SK-N-SH (cell line): Measurements from ENCODE around the gene PODN.

ENCODE experiments used
- GABPA ChIP-seq: IDR thresholded peaks from 2 replicates; pipeline ENCODE4 v1.4.0; 2012; ENCODE audit warnings: low read depth, mild to moderate bottlenecking
- JUND ChIP-seq: IDR thresholded peaks from 2 replicates; pipeline ENCODE4 v1.4.0; 2012
- RFX5 ChIP-seq: IDR thresholded peaks from 2 replicates; pipeline ENCODE4 v1.6.1; 2012; ENCODE audit warnings: mild to moderate bottlenecking, improper control_type of control experiment, low read length
- TAF1 ChIP-seq: IDR thresholded peaks from 2 replicates; pipeline ENCODE4 v1.6.1; 2012; ENCODE audit warnings: low read depth, mild to moderate bottlenecking, low read length, moderate library complexity, borderline replicate concordance

GRCh38 chr1:53122961-53123413 lies 61.0 kb downstream of the PODN start:
- TF ChIP-seq JUND: no peak
- TF ChIP-seq GABPA: no peak
- TF ChIP-seq TAF1: no peak
- no peak for TF ChIP-seq RFX5
